DOHH2 (cell line): ENCODE results near the gene MYEOV.

ENCODE experiments used
- CTCF ChIP-seq: fragments of 200-600 bp; sonication (generic); IDR thresholded peaks from one replicate; pipeline ENCODE4 v1.5.1; 2014; ENCODE audit warnings: antibody characterized with exemption, mild to moderate bottlenecking, low read depth, low read length; ENCODE audit not compliant: poor library complexity, severe bottlenecking
- EZH2phosphoT487 ChIP-seq: fragments of 200-600 bp; sonication (generic); IDR thresholded peaks from 2 replicates; pipeline ENCODE4 v1.6.1; 2017; ENCODE audit warnings: borderline replicate concordance, mild to moderate bottlenecking, antibody characterized with exemption, low read length, moderate library complexity, mixed read lengths

- TF ChIP-seq CTCF (no peak), EZH2phosphoT487 (no peak)
Measured at GRCh38 chr11:69286374-69287371, 7.3 kb upstream of the MYEOV start.
